Measurements from ENCODE around the gene TMEM141.

Gene TMEM141

GRCh38 chr9:136808075-136808805, 17.1 kb downstream of the TMEM141 start:
- peak in 2 of 3 donors; percentile 30 to 40 for DNase-seq (ENCODE audit: low read depth in 3 of 3, low spot score in 1 of 3)

GRCh38 chr9:136808806-136809158, 17.6 kb downstream of the TMEM141 start:
- DNase-seq (ENCODE audit: low read depth in 3 of 3, low spot score in 1 of 3), result no peak

GRCh38 chr9:136814725-136815421, 23.7 kb downstream of the TMEM141 start:
- DNase-seq (ENCODE audit: low read depth in 3 of 3, low spot score in 1 of 3), result no peak

DNA sequence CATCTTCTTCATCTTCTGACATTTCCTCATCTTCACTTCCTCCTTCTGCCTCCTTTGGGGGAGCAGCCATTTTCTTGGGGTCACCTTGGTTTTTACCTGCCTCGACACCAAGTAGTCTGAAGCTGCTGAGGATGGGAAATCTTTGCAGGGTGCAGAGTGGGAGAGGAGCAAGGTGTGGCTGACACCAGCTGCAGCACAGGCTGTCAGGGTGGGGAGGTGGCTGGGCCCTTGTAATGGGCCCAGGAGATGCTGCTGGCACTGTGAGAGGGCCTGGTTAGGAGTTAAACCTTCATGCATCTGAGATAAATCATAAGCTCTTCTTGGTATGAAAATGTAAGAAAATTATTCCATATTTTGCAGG, 24.3 kb downstream of the TMEM141 start:
- no peak for DNase-seq (ENCODE audit: low read depth in 3 of 3, low spot score in 1 of 3)

DNA sequence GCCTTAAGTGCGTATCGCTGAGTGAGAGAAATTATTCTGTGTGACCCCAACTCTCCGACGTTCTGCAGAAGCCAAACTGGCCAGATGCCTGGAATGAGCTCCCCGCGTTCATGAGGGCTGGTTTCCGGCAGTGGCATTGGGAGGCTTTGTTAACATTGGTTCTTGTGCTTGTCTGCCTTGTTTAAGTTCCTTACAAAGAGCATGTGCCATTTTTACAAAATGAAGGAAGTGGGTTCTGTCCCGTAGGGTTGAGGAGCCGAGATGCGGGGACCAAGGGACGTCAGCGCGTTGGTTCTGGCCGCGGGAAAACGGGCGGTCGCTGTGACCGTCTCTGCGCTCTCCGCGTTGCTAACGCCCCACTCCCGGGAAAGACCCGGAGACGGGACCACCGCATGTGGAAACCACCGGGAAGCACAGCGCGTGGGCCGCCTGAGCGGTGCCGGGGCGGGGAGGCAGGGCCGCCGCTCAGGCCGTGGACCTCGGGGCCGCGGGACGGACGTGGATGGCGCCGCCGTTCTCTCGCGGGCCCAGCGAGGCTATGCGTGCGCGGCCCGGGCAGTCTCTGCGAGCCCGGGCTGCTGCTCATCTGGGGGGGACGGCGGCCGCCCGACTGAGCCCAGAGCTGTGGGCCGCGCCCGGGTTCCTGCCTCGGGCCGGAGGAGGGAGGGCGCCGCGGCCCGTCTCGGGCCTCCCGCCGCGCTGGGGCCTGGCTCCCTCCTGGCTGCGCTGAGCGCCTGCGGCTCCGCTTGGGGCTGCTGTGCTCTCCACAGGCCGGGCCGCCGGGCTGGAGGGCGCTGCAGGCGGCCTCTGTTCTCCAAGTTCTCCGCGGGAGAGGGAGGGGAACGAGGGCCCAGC, 30.1 kb downstream of the TMEM141 start:
- DNase-seq (ENCODE audit: low read depth in 3 of 3, low spot score in 1 of 3), result no peak

GRCh38 chr9:136821826-136822544, 30.8 kb downstream of the TMEM141 start:
- DNase-seq (ENCODE audit: low read depth in 3 of 3, low spot score in 1 of 3), result no peak

- DNase-seq (ENCODE audit: low read depth in 3 of 3, low spot score in 1 of 3), result no peak
Measured at GRCh38 chr9:136823136-136824046, 32.2 kb downstream of the TMEM141 start.

DNA sequence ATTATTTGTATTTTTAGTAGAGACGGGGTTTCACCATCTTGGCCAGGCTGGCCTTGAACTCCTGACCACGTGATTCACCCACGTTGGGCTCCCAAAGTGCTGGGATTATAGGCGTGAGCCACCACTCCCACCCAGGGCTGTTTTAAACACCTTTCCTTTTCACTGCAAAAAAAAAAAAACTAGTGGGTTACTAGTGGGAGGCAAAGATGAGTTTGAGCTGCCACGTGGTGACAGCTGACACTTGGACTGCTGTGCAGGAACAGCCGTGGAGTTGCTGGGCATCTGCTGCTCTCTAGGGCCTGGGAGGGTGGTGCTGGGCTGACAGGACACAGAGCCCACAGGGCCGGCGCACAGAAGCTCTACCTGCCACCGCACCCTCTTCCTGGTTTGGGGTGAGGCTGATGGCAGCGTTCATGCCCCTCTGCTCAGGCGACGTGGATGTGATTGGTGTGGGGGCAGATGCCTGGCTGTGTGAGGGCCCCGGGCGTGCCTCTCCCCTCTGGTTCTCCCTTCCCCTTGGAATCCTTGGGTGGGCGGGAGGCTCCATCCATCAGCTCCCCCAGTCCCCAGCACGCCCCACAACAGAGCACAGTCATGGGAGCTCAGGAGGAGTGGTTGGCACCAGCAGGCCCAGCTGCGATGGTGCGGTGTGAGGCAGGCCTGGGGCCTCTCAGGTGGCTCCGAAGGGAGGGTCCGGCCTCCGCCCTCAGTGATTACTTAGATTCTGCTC, 33.5 kb downstream of the TMEM141 start:
- DNase-seq (ENCODE audit: low read depth in 3 of 3, low spot score in 1 of 3), result no peak

GRCh38 chr9:136825295-136826187, 34.4 kb downstream of the TMEM141 start:
- no peak for DNase-seq (ENCODE audit: low read depth in 3 of 3, low spot score in 1 of 3)

DNA sequence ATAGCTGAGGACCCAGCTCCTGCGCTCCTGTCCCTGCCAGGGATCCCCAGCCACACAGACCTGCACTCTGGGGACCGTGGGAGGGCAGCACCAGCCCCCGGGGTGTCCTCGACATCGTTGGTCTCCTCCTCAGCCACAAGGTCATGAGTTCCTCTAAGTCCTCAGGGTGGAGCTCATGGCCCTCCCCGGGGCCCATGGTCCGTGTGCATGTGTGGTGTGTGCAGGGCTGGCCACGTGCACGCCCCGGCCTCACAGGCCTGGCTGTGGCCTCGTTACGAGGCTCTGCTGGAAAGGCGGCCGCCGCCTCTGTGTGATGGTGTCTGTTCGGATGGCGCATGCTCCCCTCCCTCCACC, 35.0 kb downstream of the TMEM141 start:
- no peak for DNase-seq (ENCODE audit: low read depth in 3 of 3, low spot score in 1 of 3)

DNA sequence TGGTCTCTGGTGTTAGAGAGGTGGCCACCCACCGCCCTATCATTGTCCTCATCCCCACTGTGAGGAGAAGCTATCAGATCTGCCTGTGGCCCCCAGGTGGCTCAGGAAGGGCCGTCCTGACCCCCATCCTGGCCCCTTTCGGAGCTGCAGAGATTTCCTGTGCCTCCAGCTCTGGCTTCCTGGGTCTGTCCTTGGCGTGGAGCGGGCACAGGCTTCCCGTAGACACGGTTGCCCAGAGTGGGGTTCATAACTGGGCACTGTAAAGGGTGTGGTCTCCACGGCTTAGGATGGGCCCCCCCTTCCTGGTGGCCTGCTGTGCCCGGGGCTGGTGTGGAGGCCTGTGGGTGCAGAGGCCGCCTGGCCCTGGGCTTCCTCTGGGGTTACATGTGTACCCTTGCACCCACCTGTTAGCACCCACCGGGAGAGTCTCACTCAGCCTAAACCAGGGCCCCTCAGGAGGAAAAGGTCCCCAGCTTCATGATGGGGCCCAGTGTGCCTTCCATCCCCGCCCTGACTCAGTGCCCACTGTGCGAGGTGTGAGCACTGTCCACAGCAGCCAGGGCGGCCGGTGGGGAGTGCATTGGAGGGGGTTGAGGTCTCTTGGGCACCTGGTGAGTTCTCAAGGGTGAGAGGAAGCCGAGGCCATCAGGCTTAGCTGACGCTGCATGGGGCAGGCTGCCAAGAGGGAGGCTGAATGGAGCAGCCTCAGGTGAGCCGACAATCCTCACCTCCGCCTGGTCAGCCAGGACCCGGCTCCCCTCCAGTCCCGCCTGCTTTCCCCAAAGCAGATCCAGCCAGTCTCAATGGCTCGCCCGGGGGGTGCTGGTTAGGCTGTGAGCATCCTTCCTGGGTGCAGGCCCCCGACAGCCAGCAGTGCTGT, 35.8 kb downstream of the TMEM141 start:
- DNase-seq (ENCODE audit: low read depth in 3 of 3, low spot score in 1 of 3), result no peak

- DNase-seq (ENCODE audit: low read depth in 3 of 3, low spot score in 1 of 3), result no peak
Measured at GRCh38 chr9:136827794-136828473, 36.8 kb downstream of the TMEM141 start.

- DNase-seq (ENCODE audit: low read depth in 3 of 3, low spot score in 1 of 3), result no peak
Measured at GRCh38 chr9:136828474-136829140, 37.5 kb downstream of the TMEM141 start.

- DNase-seq (ENCODE audit: low read depth in 3 of 3, low spot score in 1 of 3), result no peak
Measured at GRCh38 chr9:136829412-136829811, 38.3 kb downstream of the TMEM141 start.

DNA sequence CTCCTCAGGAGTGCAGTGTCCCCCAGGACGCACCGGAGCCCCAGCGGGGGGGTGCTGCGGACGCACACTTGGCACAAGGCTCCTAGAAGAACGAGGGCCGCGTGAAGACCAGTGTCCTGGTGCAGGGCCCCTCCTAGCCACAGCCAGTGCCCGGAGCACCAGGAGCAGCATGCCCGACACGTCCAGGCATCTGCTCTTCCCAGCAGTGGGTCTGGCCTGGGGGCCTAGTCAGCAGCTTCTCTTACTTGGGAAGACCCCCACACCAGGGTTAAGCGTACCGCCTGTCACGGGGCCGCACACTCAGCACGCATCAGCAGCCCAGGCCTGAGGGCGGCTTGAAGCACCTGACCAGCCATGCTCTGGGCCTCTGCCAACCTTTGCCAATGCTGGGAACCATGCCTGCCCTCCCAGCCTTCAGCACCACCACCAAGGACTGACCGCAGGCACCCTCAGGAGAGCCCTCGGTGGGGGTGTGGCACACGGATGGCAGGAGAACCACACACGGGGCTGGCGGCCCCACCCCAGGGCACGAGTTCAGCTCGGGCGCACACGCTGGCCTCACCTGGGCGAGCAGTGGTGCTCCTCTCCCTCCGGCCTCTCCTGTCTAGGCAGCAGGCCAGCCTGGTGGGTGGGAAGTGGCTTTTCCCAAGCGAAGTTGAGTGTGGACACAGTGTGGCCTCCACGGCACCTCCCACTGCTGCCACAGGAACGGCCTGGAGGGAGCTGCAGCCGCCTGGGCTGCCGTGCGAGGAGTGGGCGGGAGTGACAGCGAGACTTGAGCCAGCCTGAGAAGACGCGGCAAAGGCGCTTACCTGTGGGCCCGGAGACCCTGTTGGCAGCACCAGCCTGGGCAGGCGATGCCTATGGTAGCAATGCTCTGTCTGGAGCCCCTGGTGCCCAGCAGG, 39.1 kb downstream of the TMEM141 start:
- DNase-seq (ENCODE audit: low read depth in 3 of 3, low spot score in 1 of 3), result no peak

All from stimulated activated CD4-positive, alpha-beta T cell treated with anti-CD3 and anti-CD28 coated beads, TNF-alpha, amount 100 ng/mL, for 1 hour (primary cell).